Measurements from ENCODE around the gene CSNK1G3. TPM values are rescaled to one million over a fixed set of nuclear protein-coding genes. Genes with fewer than 3 reads are reported as not detected.
"Not testable (repeated sequence)": the region's sequence is repeated elsewhere in the genome, so short reads cannot be mapped to it uniquely, and the experiment has no call there.

The CSNK1G3 gene
- total RNA-seq, 3 donors from 2014 or later: 53.3 to 72.0 (median 69.1) TPM

- TF ChIP-seq CTCF (IDR thresholded peaks at IDR 0.05): no peak
- no peak for ATAC-seq
- no peak for DNase-seq
- no peaks in the 10 kb centered on the region for H3K4me1 ChIP-seq (ENCODE audit: low read depth)
- H3K9me3 ChIP-seq: no peaks in the 10 kb centered on the region
- intact Hi-C loops (cut with DNase I, micrococcal nuclease): no loop called here
- no peaks in the 10 kb centered on the region for H3K36me3 ChIP-seq (ENCODE audit: low read depth)
- no peak overlapping the region for H3K4me3 ChIP-seq
Observed at GRCh38 chr5:123486951-123487655, 24.9 kb upstream of the CSNK1G3 start.

- ATAC-seq (no peak), DNase-seq (no peak)
- Histone ChIP-seq H3K9me3 (no peaks in the 10 kb centered on the region), H3K36me3 (ENCODE audit: low read depth) (no peaks in the 10 kb centered on the region), H3K4me1 (ENCODE audit: low read depth) (no peaks in the 10 kb centered on the region), H3K4me3 (no peak overlapping the region)
- intact Hi-C loops (cut with DNase I, micrococcal nuclease): no loop called here
- no peak for TF ChIP-seq CTCF (IDR thresholded peaks at IDR 0.05)
Observed at GRCh38 chr5:123490974-123491373, 21.0 kb upstream of the CSNK1G3 start.

GRCh38 chr5:123495211-123495610 is 16.8 kb upstream of the CSNK1G3 start:
- H3K4me3 ChIP-seq; H3K9me3 ChIP-seq; intact Hi-C loops (cut with DNase I, micrococcal nuclease); H3K36me3 ChIP-seq (ENCODE audit: low read depth); DNase-seq; ATAC-seq; H3K4me1 ChIP-seq (ENCODE audit: low read depth): not testable (repeated sequence)

GRCh38 chr5:123496892-123497291 is 15.1 kb upstream of the CSNK1G3 start:
- H3K4me3 ChIP-seq: no peak overlapping the region
- intact Hi-C loops (cut with DNase I, micrococcal nuclease): no loop called here
- H3K4me1 ChIP-seq (ENCODE audit: low read depth): peaks cover 3% of the 10 kb centered on the region

GRCh38 chr5:123500471-123500870 is 11.5 kb upstream of the CSNK1G3 start:
- Histone ChIP-seq H3K36me3 (ENCODE audit: low read depth) (no peaks in the 10 kb centered on the region), H3K4me3 (no peak overlapping the region), H3K4me1 (ENCODE audit: low read depth) (peaks cover 22% of the 10 kb centered on the region), H3K9me3 (no peaks in the 10 kb centered on the region)
- no peak for DNase-seq
- intact Hi-C loops (cut with DNase I, micrococcal nuclease): no loop called here
- no peak for ATAC-seq
- no peak for TF ChIP-seq CTCF (IDR thresholded peaks at IDR 0.05)

More at GRCh38 chr5:123496892-123497291, 15.1 kb upstream of the CSNK1G3 start:
- peak in 1 of 3 donors; percentile 31 for DNase-seq
- no peak for TF ChIP-seq CTCF (IDR thresholded peaks at IDR 0.05)
- ATAC-seq: no peak
- Histone ChIP-seq H3K36me3 (ENCODE audit: low read depth) (no peaks in the 10 kb centered on the region), H3K9me3 (no peaks in the 10 kb centered on the region)

GRCh38 chr5:123502120-123502519 is 9.9 kb upstream of the CSNK1G3 start:
- Histone ChIP-seq H3K4me3 (no peak overlapping the region), H3K36me3 (ENCODE audit: low read depth) (no peaks in the 10 kb centered on the region), H3K4me1 (ENCODE audit: low read depth) (peaks cover 22% of the 10 kb centered on the region), H3K9me3 (no peaks in the 10 kb centered on the region)
- TF ChIP-seq CTCF (IDR thresholded peaks at IDR 0.05): no peak
- ATAC-seq: peak; percentile 84
- DNase-seq: no peak
- intact Hi-C loops (cut with DNase I, micrococcal nuclease): no loop called here
